ENCODE data around the gene TMEM259. TPM values are rescaled to one million over a fixed set of nuclear protein-coding genes. Genes with fewer than 3 reads are reported as not detected.
"Not testable (repeated sequence)": the region's sequence is repeated elsewhere in the genome, so short reads cannot be mapped to it uniquely, and the experiment has no call there.

The TMEM259 gene
- total RNA-seq, 4 donors from 2014 or later = 98.5 to 150 (median 124) TPM

DNA sequence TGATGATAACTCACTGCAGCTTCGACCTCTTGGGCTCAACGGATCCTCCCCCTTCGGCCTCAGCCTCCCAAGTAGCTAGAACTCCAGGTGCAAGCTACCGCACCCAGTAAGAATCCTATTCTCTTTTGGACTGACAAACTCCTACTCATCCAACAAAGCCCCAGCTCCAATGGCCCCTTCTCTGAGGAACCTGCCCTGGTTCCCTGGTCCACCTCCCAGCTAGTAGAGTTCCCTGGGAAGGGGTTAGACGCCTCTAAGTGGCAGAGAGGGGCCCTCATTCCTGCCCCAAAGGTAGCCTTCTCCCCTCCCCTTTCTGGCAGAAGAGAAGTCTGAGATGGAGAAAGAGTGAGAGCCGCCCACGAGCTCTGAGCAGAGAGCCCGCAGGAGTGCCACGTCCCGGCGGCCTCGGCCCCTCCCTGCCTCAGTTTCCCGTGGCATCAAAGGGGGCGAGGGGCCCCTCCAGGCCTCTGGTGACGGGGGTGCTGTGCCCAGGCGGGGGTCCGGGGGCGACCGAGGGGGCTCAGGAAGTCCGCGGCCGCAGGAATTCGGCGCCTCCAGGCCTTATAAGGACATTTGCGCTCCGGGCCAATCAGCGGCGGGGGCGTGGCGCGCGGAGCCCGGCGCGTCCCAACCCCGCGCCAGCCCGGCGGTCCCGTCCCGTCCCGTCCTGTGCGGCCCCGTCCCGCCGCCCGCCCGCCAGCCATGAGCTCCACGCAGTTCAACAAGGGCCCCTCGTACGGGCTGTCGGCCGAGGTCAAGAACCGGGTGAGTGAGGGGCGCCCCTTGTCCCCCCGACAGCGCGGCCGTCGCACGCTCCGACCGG, 5.2 kb upstream of the TMEM259 start, which contains the start of gene CNN2:
Gene CNN2 (plus strand): TSS at position 649 of the 823 bp plus-strand sequence. CDS start 54 bp downstream, at position 703.
- H3K27ac ChIP-seq = peak within 1 kb of the TSS; percentile 42 to 80 (median 74)
- peak in 1 of 2 donors; percentile 54 for DNase-seq
- H3K4me3 ChIP-seq = peak within 1 kb of the TSS; percentile 46 to 62 (median 58)
- ATAC-seq = peak in 1 of 2 donors; percentile 51
- H3K27me3 ChIP-seq = peaks cover 21 to 36% (median 32%) of the 10 kb centered on the region in 3 donors
- in situ Hi-C loops (cut with MboI; ENCODE audit: low sequenced_read_pairs in 4 of 4) (no loop called here), intact Hi-C loops (cut with DNase I; ENCODE audit: low total_unique reads) (no loop called here)
- no peaks in the 10 kb centered on the region for H3K36me3 ChIP-seq
- TF ChIP-seq, protein P1, sequence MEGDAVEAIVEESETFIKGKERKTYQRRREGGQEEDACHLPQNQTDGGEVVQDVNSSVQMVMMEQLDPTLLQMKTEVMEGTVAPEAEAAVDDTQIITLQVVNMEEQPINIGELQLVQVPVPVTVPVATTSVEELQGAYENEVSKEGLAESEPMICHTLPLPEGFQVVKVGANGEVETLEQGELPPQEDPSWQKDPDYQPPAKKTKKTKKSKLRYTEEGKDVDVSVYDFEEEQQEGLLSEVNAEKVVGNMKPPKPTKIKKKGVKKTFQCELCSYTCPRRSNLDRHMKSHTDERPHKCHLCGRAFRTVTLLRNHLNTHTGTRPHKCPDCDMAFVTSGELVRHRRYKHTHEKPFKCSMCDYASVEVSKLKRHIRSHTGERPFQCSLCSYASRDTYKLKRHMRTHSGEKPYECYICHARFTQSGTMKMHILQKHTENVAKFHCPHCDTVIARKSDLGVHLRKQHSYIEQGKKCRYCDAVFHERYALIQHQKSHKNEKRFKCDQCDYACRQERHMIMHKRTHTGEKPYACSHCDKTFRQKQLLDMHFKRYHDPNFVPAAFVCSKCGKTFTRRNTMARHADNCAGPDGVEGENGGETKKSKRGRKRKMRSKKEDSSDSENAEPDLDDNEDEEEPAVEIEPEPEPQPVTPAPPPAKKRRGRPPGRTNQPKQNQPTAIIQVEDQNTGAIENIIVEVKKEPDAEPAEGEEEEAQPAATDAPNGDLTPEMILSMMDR (IDR thresholded peaks at IDR 0.05 in 4 of 5, conservative IDR thresholded peaks at IDR 0.05 in 1 of 5) = no peak
- peak; percentile 45 to 71 for TF ChIP-seq POLR2A (IDR thresholded peaks at IDR 0.05)
- H3K9me3 ChIP-seq = no peaks in the 10 kb centered on the region
- peaks cover 0 to 12% of the 10 kb centered on the region in 2 donors for H3K4me1 ChIP-seq

DNA sequence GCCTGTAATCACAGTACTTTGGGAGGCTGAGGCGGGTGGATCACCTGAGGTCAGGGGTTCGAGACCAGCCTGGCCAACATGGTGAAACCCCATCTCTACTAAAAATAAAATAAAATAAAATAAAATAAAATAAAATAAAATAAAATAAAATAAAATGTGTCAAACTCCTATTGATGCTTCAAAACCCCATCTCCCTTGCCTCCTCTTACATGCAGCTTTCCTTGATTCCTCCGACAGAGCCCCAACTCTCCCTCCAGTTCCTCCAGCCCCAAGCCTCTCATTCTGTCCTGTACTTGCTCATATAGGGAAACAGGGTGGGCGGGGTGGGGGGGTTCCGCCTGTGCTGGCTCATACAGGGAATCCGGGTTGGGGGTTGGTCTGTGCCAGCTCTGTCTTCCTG, 4.2 kb upstream of the TMEM259 start:
- peaks cover 0 to 14% of the 10 kb centered on the region in 2 donors for H3K4me1 ChIP-seq
- not testable (repeated sequence) for H3K27ac ChIP-seq

DNA sequence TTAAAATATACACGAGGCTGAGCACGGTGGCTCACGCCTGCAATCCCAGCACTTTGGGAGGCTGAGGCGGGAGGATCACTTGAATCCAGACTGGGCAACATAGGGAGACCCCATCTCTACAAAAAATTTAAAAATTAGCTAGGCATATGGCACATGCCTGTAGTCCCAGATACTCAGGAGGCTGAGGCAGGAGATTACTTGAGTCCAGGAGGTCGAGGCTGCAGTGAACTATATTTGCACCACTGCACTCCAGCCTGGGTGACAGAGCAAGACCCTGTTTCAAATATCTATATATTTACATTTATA, 2.9 kb upstream of the TMEM259 start:
- Histone ChIP-seq H3K4me1 (peaks cover 11 to 27% of the 10 kb centered on the region in 2 donors), H3K27me3 (peaks cover 21 to 36% (median 32%) of the 10 kb centered on the region in 3 donors)
- DNase-seq; H3K9me3 ChIP-seq; H3K36me3 ChIP-seq; in situ Hi-C loops (cut with MboI; ENCODE audit: low sequenced_read_pairs in 4 of 4); H3K4me3 ChIP-seq; ATAC-seq; H3K27ac ChIP-seq: not testable (repeated sequence)
- intact Hi-C loops (cut with DNase I; ENCODE audit: low total_unique reads) = loop anchor here (5.0 kb wide), 1 partner anchor 78 kb away; the partner anchor contains the start of gene GPX4

More for the DNA sequence above, 4.2 kb upstream of the TMEM259 start:
- H3K9me3 ChIP-seq; intact Hi-C loops (cut with DNase I; ENCODE audit: low total_unique reads); H3K36me3 ChIP-seq; DNase-seq; H3K4me3 ChIP-seq; in situ Hi-C loops (cut with MboI; ENCODE audit: low sequenced_read_pairs in 4 of 4); ATAC-seq: not testable (repeated sequence)
- H3K27me3 ChIP-seq = peaks cover 21 to 36% (median 32%) of the 10 kb centered on the region in 3 donors

DNA sequence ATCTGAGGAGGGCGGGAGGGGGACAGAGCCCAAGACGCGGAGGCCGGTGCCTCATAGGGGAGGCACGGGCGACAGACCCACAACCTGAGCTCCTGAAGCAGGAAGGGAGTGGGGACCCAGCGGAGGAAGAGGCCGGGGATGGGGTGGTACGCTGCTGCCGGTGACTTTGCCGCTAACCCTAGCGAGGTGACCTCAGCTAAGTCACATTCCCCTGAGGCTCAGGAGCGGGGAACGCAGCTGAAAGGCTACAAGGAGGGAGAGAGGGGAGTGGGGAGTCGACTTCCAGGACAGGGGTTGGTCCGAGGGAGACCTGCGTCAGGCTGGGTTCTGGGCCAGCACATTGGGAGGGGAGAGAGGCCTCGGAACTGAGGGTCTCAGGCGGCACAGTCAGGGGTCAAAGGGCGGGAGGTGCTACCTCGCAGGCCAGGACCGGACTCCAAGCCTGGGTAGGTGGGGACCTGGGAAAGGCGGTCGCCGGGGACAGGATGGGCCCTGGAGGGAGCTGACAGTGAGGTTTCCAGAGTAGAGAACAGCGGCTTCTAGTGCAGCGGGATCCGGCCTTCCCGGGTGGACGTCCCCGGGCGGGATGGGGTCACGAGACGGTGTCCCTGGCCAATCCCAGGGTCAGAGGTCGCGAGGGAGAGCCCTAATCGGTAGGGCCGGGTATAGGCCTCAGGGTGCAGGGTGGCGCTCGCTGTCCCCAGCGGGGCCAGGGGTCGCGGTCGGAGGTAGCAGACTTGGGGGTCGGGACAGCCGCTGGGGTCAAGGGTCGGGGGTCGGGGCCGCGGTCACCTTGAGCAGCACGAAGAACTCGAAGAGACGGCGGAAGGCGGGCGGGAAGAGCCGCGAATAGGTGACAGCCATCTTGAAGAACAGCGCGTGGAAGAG, 699 bp downstream of the TMEM259 start:
- DNase-seq = peak in 1 of 2 donors; percentile 48
- TF ChIP-seq POLR2A (IDR thresholded peaks at IDR 0.05) = no peak
- TF ChIP-seq, protein P1 (IDR thresholded peaks at IDR 0.05 in 4 of 5, conservative IDR thresholded peaks at IDR 0.05 in 1 of 5) = no peak

DNA sequence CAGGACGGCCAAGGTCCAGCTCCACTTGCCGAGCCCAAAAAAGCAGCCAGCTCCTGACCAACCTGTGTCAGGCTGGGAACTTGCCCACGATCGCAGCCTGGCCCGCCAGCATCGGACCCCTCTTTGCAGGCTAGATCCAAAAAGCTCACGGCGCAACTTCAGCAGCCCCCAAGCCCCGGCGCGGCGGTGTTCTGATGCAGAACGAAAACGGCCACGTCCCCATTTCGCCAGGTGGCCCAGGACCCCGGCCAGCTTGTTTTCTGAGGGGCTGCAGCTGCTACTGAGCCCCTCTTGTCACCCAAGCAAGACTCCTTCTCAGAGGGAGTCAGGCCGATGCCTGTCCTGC, 1.3 kb downstream of the TMEM259 start:
- Histone ChIP-seq H3K4me3 (peak overlapping the region; percentile 86 to 99 (median 90)), H3K4me1 (peaks cover 50 to 62% of the 10 kb centered on the region in 2 donors), H3K9me3 (no peaks in the 10 kb centered on the region), H3K36me3 (no peaks in the 10 kb centered on the region), H3K27me3 (no peaks in the 10 kb centered on the region), H3K27ac (peak overlapping the region; percentile 89 to 94 (median 91))
- in situ Hi-C loops (cut with MboI; ENCODE audit: low sequenced_read_pairs in 4 of 4) = no loop called here
- DNase-seq (no peak), ATAC-seq (no peak)
- TF ChIP-seq, protein P1 (IDR thresholded peaks at IDR 0.05 in 4 of 5, conservative IDR thresholded peaks at IDR 0.05 in 1 of 5) = no peak
- TF ChIP-seq POLR2A (IDR thresholded peaks at IDR 0.05) = no peak
- intact Hi-C loops (cut with DNase I; ENCODE audit: low total_unique reads) = loop anchor here (5.0 kb wide), 1 partner anchor 437 kb away; no protein-coding TSS in a partner anchor

More for the DNA sequence above, 699 bp downstream of the TMEM259 start:
- H3K9me3 ChIP-seq = no peaks in the 10 kb centered on the region
- peaks cover 46 to 55% of the 10 kb centered on the region in 2 donors for H3K4me1 ChIP-seq
- peaks cover 0 to 2% (median 1%) of the 10 kb centered on the region in 3 donors for H3K27me3 ChIP-seq
- no peaks in the 10 kb centered on the region for H3K36me3 ChIP-seq
- peak overlapping the region; percentile 89 to 94 (median 91) for H3K27ac ChIP-seq
- in situ Hi-C loops (cut with MboI; ENCODE audit: low sequenced_read_pairs in 4 of 4) (no loop called here), intact Hi-C loops (cut with DNase I; ENCODE audit: low total_unique reads) (loop anchor here (5.0 kb wide), 2 partner anchors 82 to 438 kb away; partner anchors contain the start of gene GPX4)
- ATAC-seq = no peak
- peak overlapping the region; percentile 86 to 99 (median 90) for H3K4me3 ChIP-seq

Measured in gastrocnemius medialis (tissue), 4 donors.